ENCODE results near the gene DLX2.
"Not testable (repeated sequence)": the region's sequence is repeated elsewhere in the genome, so short reads cannot be mapped to it uniquely, and the experiment has no call there.

Gene DLX2

GRCh38 chr2:172083628-172084394, 18.9 kb downstream of the DLX2 start:
- no peak for DNase-seq

GRCh38 chr2:172082944-172083627, 19.6 kb downstream of the DLX2 start:
- no peak for DNase-seq

GRCh38 chr2:172082105-172082943, 20.4 kb downstream of the DLX2 start:
- no peak for DNase-seq

GRCh38 chr2:172081221-172082022, 21.3 kb downstream of the DLX2 start:
- DNase-seq: no peak

- no peak for DNase-seq
Measured at GRCh38 chr2:172080641-172081220, 22.0 kb downstream of the DLX2 start.

- no peak for DNase-seq
Measured at GRCh38 chr2:172079838-172080640, 22.7 kb downstream of the DLX2 start.

GRCh38 chr2:172079416-172079815, 23.3 kb downstream of the DLX2 start:
- DNase-seq: no peak

GRCh38 chr2:172074254-172074653, 28.4 kb downstream of the DLX2 start:
- no peak for DNase-seq

- no peak for DNase-seq
Measured at GRCh38 chr2:172073518-172073917, 29.2 kb downstream of the DLX2 start.

GRCh38 chr2:172072706-172073105, 30.0 kb downstream of the DLX2 start:
- no peak for DNase-seq

GRCh38 chr2:172072303-172072702, 30.4 kb downstream of the DLX2 start:
- DNase-seq: no peak

GRCh38 chr2:172070936-172071335, 31.8 kb downstream of the DLX2 start:
- no peak for DNase-seq

GRCh38 chr2:172067905-172068304, 34.8 kb downstream of the DLX2 start:
- not testable (repeated sequence) for DNase-seq

- DNase-seq: no peak
Measured at GRCh38 chr2:172066394-172066886, 36.3 kb downstream of the DLX2 start.

- DNase-seq: no peak
Measured at GRCh38 chr2:172065111-172065510, 37.6 kb downstream of the DLX2 start.

- no peak for DNase-seq
Measured at GRCh38 chr2:172063446-172063845, 39.3 kb downstream of the DLX2 start.

GRCh38 chr2:172062402-172063004, 40.2 kb downstream of the DLX2 start:
- DNase-seq: no peak

- DNase-seq: not testable (repeated sequence)
Measured at GRCh38 chr2:172060118-172060517, 42.6 kb downstream of the DLX2 start.

GRCh38 chr2:172058660-172059059, 44.0 kb downstream of the DLX2 start:
- DNase-seq: no peak
